WTC11 (cell line): ENCODE data around the gene TIFAB.

Experiments used
- AFF4 ChIP-seq: sonication (generic); formaldehyde crosslinking; IDR thresholded peaks from 2 replicates; pipeline ENCODE4 v1.8.1; 2023; ENCODE audit warnings: mild to moderate bottlenecking, missing genetic modification reagents, borderline replicate concordance
- CREM ChIP-seq: sonication (generic); formaldehyde crosslinking; IDR thresholded peaks from 2 replicates; pipeline ENCODE4 v1.8.1; 2022; ENCODE audit warnings: mild to moderate bottlenecking, missing genetic modification reagents, moderate library complexity
- CTCF ChIP-seq: fragments of 200-600 bp; IDR thresholded peaks from 2 replicates; pipeline ENCODE4 v1.8.0; 2022; ENCODE audit warnings: antibody characterized with exemption
- ELF4 ChIP-seq: sonication (generic); formaldehyde crosslinking; IDR thresholded peaks from 2 replicates; pipeline ENCODE4 v1.8.1; 2022; ENCODE audit warnings: low read depth, mild to moderate bottlenecking, moderate library complexity, missing genetic modification reagents
- TCF7 ChIP-seq: sonication (generic); formaldehyde crosslinking; IDR thresholded peaks from 2 replicates; pipeline ENCODE4 v1.8.0; 2022; ENCODE audit warnings: mild to moderate bottlenecking, low read depth, missing genetic modification reagents, moderate library complexity
- ZNF121 ChIP-seq: sonication (generic); formaldehyde crosslinking; IDR thresholded peaks from 2 replicates; pipeline ENCODE4 v1.8.0; 2023; ENCODE audit warnings: missing genetic modification reagents
- ZNF317 ChIP-seq: sonication (generic); formaldehyde crosslinking; IDR thresholded peaks from 2 replicates; pipeline ENCODE4 v1.8.1; 2023; ENCODE audit warnings: low read depth, mild to moderate bottlenecking, moderate library complexity, missing genetic modification reagents, borderline replicate concordance
- ZSCAN18 ChIP-seq: fragments of 250-450 bp; sonication (Bioruptor Pico); IDR thresholded peaks from 2 replicates; pipeline ENCODE4 v2.1.2; 2022; ENCODE audit warnings: mild to moderate bottlenecking, moderate library complexity
- TF ChIP-seq, protein P1 (sequence below): sonication (generic); formaldehyde crosslinking; IDR thresholded peaks from 2 replicates; pipeline ENCODE4 v1.8.1; 2023; ENCODE audit warnings: mild to moderate bottlenecking, missing genetic modification reagents

DNA sequence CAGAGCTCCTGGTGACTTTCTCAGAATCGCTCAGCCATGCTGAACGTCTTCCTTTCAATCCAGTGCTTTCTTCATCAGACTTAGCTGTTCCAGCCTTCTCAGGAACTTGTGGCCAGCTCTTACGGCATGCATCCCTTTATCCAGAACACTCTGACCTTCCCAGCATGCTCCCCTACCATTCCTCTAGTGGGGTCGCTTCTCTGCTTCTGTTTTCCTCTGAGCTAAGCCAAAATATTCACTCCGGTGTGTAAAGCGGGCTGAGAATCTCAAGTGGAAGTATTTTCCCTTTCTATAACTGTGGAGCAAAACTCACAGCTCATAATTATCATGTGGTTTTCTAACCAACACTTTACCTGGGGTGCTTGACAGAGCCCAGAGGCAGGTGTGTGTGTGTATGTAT, 11.2 kb downstream of the TIFAB start:
- TF ChIP-seq CTCF (no peak), CREM (no peak), ZNF317 (CRISPR knock-in tag) (no peak), ZNF121 (CRISPR knock-in tag) (no peak), ZSCAN18 (CRISPR knock-in tag) (no peak), TCF7 (CRISPR knock-in tag) (no peak), AFF4 (CRISPR knock-in tag) (no peak), ELF4 (CRISPR knock-in tag) (no peak)
- TF ChIP-seq, protein P1, sequence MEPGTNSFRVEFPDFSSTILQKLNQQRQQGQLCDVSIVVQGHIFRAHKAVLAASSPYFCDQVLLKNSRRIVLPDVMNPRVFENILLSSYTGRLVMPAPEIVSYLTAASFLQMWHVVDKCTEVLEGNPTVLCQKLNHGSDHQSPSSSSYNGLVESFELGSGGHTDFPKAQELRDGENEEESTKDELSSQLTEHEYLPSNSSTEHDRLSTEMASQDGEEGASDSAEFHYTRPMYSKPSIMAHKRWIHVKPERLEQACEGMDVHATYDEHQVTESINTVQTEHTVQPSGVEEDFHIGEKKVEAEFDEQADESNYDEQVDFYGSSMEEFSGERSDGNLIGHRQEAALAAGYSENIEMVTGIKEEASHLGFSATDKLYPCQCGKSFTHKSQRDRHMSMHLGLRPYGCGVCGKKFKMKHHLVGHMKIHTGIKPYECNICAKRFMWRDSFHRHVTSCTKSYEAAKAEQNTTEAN (CRISPR knock-in tag): no peak
